Measurements from ENCODE around the gene MFRP. TPM values are rescaled to one million over a fixed set of nuclear protein-coding genes. Genes with fewer than 3 reads are reported as not detected.

The MFRP gene
- total RNA-seq, 1 donor from 2014 or later, result not detected

DNA sequence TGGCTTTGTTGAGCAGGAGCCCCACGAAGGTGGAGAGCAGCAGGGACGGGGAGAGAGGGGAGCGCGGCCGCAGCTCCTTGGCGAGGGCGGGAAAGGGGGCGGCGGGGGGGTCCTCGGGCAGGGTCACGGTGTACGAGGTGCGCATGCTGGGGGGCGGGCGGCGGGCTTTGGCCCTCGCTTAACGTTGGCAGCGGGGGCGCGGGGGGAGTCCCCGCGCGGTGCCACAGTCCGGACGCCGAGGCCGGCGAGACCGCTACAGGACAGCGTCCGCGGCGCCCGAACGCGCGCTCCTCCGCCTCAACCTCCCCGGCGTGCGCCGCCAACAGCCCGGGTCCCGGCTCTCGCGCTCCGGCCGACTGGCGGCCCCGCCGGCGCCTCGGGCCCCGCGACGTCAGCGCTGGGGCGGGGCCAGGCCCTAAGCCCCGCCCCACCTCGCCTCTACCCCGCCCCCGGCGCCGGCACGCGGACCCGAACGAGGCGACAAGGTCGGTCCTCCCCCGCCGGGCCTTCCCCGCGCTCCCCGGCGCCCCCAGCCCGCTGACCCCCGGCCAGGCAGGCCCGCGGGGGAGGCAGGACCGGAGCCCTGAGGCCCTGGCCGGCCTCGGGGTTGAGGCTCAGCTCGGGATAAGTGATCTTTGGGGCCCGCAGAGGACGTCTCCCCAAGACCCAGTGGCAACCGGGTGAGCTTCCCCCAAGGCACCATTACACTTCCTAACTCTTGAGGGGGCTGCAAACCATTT, 17.5 kb upstream of the MFRP start:
- no peaks in the 10 kb centered on the region for H3K36me3 Mint-ChIP-seq (ENCODE audit: unreplicated experiment)
- peaks cover 25% of the 10 kb centered on the region for H3K27me3 Mint-ChIP-seq (ENCODE audit: unreplicated experiment)
- H3K9me3 Mint-ChIP-seq (ENCODE audit: unreplicated experiment), result no peaks in the 10 kb centered on the region
- peak overlapping the region; percentile 65 for H3K4me3 Mint-ChIP-seq (ENCODE audit: unreplicated experiment)
- peaks cover 32% of the 10 kb centered on the region for H3K4me1 Mint-ChIP-seq (ENCODE audit: unreplicated experiment)
- DNase-seq (ENCODE audit: extremely low spot score, unreplicated experiment), result no peak
- TF ChIP-seq, protein P1, sequence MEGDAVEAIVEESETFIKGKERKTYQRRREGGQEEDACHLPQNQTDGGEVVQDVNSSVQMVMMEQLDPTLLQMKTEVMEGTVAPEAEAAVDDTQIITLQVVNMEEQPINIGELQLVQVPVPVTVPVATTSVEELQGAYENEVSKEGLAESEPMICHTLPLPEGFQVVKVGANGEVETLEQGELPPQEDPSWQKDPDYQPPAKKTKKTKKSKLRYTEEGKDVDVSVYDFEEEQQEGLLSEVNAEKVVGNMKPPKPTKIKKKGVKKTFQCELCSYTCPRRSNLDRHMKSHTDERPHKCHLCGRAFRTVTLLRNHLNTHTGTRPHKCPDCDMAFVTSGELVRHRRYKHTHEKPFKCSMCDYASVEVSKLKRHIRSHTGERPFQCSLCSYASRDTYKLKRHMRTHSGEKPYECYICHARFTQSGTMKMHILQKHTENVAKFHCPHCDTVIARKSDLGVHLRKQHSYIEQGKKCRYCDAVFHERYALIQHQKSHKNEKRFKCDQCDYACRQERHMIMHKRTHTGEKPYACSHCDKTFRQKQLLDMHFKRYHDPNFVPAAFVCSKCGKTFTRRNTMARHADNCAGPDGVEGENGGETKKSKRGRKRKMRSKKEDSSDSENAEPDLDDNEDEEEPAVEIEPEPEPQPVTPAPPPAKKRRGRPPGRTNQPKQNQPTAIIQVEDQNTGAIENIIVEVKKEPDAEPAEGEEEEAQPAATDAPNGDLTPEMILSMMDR (IDR thresholded peaks at IDR 0.05), result no peak
- no peak overlapping the region for H3K27ac Mint-ChIP-seq (ENCODE audit: unreplicated experiment)

DNA sequence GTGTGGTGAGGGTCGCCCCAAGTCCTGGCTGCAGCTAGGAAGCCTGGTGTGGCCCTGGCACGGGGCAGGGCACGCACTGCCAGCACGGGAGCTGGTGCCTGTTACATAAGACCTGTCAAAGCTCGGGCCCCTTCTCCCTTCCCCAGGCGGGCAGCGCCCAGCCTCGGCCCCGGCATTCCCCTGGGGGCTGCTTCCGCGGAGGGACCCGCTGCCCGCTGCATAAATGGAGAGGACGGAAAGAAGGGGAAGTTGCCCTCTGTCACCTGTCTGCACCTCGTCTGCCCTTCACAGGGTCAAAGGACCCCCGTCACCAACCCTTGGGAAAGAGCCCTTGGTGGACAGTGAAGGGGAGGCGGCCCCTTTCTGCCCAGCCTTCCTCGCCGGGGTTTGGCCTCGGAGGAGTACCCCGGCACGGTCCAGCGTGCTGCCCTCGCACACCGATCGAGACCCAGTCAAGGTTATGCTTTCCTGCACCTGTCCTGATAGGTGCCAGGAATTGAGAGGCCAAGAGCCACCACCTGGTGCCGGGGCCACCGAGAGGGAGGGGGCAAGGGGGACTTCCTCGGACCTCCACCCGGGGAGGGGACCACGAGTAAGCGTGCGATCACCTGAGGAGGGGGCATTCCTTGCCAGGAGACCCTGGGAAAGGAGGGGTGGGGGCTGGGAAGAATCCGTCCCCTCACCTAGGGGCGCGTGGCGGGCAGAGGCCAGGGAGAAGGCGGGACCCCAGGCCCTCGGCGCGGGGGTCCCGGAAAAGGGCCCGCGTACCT, 16.8 kb upstream of the MFRP start:
- no peak for DNase-seq (ENCODE audit: extremely low spot score, unreplicated experiment)
- TF ChIP-seq, protein P1 (IDR thresholded peaks at IDR 0.05), result no peak
- no peaks in the 10 kb centered on the region for H3K9me3 Mint-ChIP-seq (ENCODE audit: unreplicated experiment)
- peak overlapping the region; percentile 38 for H3K4me3 Mint-ChIP-seq (ENCODE audit: unreplicated experiment)
- H3K27me3 Mint-ChIP-seq (ENCODE audit: unreplicated experiment), result peaks cover 25% of the 10 kb centered on the region
- no peak overlapping the region for H3K27ac Mint-ChIP-seq (ENCODE audit: unreplicated experiment)
- peaks cover 29% of the 10 kb centered on the region for H3K4me1 Mint-ChIP-seq (ENCODE audit: unreplicated experiment)
- H3K36me3 Mint-ChIP-seq (ENCODE audit: unreplicated experiment), result no peaks in the 10 kb centered on the region

DNA sequence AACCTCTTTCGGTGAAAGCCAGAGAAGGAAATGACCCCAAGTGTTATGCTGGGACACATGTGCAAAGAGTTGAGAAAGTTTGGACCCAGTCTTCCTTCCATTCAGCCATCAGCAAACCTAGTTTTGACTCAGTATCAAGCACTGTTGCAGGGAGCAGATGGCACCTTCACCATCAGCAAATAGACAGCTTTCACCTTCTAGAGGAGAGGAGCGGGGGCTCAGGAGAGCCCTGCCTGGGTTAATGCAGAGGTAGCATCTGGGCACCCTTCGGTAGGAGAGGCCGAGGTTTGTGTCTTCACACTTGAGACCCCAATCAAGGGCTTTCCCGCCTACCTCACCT, 16.2 kb upstream of the MFRP start:
- no peaks in the 10 kb centered on the region for H3K36me3 Mint-ChIP-seq (ENCODE audit: unreplicated experiment)
- peaks cover 25% of the 10 kb centered on the region for H3K27me3 Mint-ChIP-seq (ENCODE audit: unreplicated experiment)
- H3K4me3 Mint-ChIP-seq (ENCODE audit: unreplicated experiment), result peak overlapping the region; percentile 14
- DNase-seq (ENCODE audit: extremely low spot score, unreplicated experiment), result no peak
- TF ChIP-seq, protein P1 (IDR thresholded peaks at IDR 0.05), result no peak
- peaks cover 28% of the 10 kb centered on the region for H3K4me1 Mint-ChIP-seq (ENCODE audit: unreplicated experiment)
- H3K27ac Mint-ChIP-seq (ENCODE audit: unreplicated experiment), result no peak overlapping the region
- H3K9me3 Mint-ChIP-seq (ENCODE audit: unreplicated experiment), result no peaks in the 10 kb centered on the region

DNA sequence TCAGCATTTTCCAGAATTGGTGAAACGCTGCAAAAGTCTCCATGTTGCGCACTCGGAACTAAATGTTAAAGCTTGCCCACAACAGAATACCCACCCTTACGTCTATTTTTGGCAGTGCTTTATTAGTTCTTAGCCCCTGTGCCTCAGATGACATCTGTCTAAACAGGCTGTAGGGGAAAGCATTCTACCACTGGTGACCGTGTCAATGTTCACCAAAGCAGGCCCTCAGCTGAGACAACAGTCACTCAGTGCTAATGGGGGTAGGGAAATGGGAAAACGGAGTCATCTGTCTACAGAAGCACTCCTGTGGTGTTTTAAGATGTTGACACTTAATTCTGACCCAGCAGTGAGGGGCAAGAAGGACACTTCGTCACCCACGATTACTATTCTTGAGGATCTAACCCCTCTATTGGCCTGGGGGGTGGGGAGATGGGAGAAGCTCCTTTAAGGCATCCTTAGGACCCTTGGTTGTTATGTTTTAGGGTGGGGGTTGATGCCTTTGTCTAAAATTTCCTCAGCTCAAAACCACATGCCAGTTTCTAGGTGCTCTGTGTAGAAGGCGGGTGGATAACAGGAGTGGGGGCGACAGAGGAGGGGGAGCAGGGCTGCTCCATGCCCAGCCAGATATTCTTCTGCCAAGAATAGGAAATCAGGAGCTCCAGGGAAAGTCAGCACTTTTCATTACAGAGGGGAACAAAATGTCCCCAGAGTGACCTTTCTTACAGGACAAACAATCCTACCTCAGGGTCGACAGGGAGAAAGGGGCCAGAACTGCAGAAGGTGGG, 15.6 kb upstream of the MFRP start:
- no peak for DNase-seq (ENCODE audit: extremely low spot score, unreplicated experiment)
- Mint-ChIP-seq H3K4me1 (ENCODE audit: unreplicated experiment) (peaks cover 28% of the 10 kb centered on the region), H3K4me3 (ENCODE audit: unreplicated experiment) (no peak overlapping the region), H3K27ac (ENCODE audit: unreplicated experiment) (no peak overlapping the region), H3K27me3 (ENCODE audit: unreplicated experiment) (peaks cover 23% of the 10 kb centered on the region), H3K36me3 (ENCODE audit: unreplicated experiment) (no peaks in the 10 kb centered on the region), H3K9me3 (ENCODE audit: unreplicated experiment) (no peaks in the 10 kb centered on the region)
- TF ChIP-seq, protein P1 (IDR thresholded peaks at IDR 0.05), result no peak
